CD4-positive, CD25-positive, alpha-beta regulatory T cell (primary cell): Measurements from ENCODE around the gene ANKFN1. TPM values are rescaled to one million over a fixed set of nuclear protein-coding genes. Genes with fewer than 3 reads are reported as not detected.
A peak's percentile ranks its signal among the peaks of the same experiment; 100 is the strongest.

ENCODE experiments used
- ATAC-seq, 2 donors: fragments of 150-1000 bp; cut with Tn5 transposase; one replicate each; pipeline ENCODE4 v1.10.0; 2021; ENCODE audit warnings: low read depth in 2 of 2, moderate number of reproducible peaks in 2 of 2, moderate library complexity in 1 of 2
- DNase-seq, 3 donors: peaks; one replicate each; pipeline versions ENCODE4 v3.0.0 to v3.0.0-alpha.2; 2012 to 2022; ENCODE audit warnings: mixed read lengths in 1 of 3
- H3K27ac ChIP-seq: one replicate; pipeline ENCODE4 v1.7.0; 2013; ENCODE audit warnings: mild to moderate bottlenecking, low read length; ENCODE audit not compliant: insufficient read depth, poor library complexity, severe bottlenecking
- H3K27me3 ChIP-seq: one replicate; pipeline ENCODE4 v1.7.0; 2013; ENCODE audit warnings: low read length; ENCODE audit not compliant: control insufficient read depth, insufficient read depth
- H3K36me3 ChIP-seq: one replicate; pipeline ENCODE4 v1.7.0; 2013; ENCODE audit warnings: mild to moderate bottlenecking, low read length, moderate library complexity; ENCODE audit not compliant: control insufficient read depth, insufficient read depth
- H3K4me1 ChIP-seq: 2 replicates; pipeline ENCODE4 v1.7.0; 2013; ENCODE audit warnings: mild to moderate bottlenecking, low read length; ENCODE audit not compliant: insufficient read depth, control insufficient read depth, poor library complexity, severe bottlenecking
- H3K4me3 ChIP-seq: one replicate; pipeline ENCODE4 v1.7.0; 2013; ENCODE audit warnings: low read depth, mild to moderate bottlenecking, low read length, moderate library complexity
- H3K9me3 ChIP-seq, 2 experiments: 1 replicate in 1 of 2; 2 replicates in 1 of 2; pipeline ENCODE4 v1.7.0; 2013; ENCODE audit warnings: low read length in 2 of 2, mild to moderate bottlenecking in 1 of 2, moderate library complexity in 1 of 2; ENCODE audit not compliant: control insufficient read depth in 2 of 2
- H3K27ac Mint-ChIP-seq, 3 donors: one replicate each; pipeline ENCODE4 v1.8.0; 2020 to 2022; ENCODE audit warnings: mild to moderate bottlenecking in 3 of 3, mixed read lengths in 3 of 3, moderate library complexity in 2 of 3
- H3K27me3 Mint-ChIP-seq: one replicate; pipeline ENCODE4 v1.8.0; 2022; ENCODE audit warnings: mild to moderate bottlenecking, mixed read lengths
- H3K36me3 Mint-ChIP-seq: one replicate; pipeline ENCODE4 v1.8.0; 2020; ENCODE audit warnings: mixed read lengths
- H3K4me1 Mint-ChIP-seq, 4 donors: one replicate each; pipeline ENCODE4 v1.8.0; 2020 to 2022; ENCODE audit warnings: mixed read lengths in 4 of 4, mild to moderate bottlenecking in 1 of 4
- H3K4me3 Mint-ChIP-seq, 4 donors: one replicate each; pipeline ENCODE4 v1.8.0; 2020 to 2022; ENCODE audit warnings: mild to moderate bottlenecking in 4 of 4, mixed read lengths in 4 of 4, moderate library complexity in 3 of 4
- H3K9me3 Mint-ChIP-seq, 7 donors: one replicate each; pipeline ENCODE4 v1.8.0; 2020 to 2022; ENCODE audit warnings: mixed read lengths in 7 of 7, mild to moderate bottlenecking in 3 of 7, moderate library complexity in 2 of 7
- polyA plus RNA-seq, 4 donors: library from polyadenylated mRNA; unstranded; fragments of 300-500 nt; fragmentation: Illumina TruSeq; gene quantifications; one replicate each; pipeline ENCODE4 v1.2.3, GENCODE V29; 2021
- total RNA-seq: library from RNA; stranded (reverse); gene quantifications from one replicate; pipeline ENCODE4 v1.2.3, GENCODE V29; 2022

ANKFN1 gene
- total and polyA plus RNA-seq, 5 donors from 2014 or later = not detected

DNA sequence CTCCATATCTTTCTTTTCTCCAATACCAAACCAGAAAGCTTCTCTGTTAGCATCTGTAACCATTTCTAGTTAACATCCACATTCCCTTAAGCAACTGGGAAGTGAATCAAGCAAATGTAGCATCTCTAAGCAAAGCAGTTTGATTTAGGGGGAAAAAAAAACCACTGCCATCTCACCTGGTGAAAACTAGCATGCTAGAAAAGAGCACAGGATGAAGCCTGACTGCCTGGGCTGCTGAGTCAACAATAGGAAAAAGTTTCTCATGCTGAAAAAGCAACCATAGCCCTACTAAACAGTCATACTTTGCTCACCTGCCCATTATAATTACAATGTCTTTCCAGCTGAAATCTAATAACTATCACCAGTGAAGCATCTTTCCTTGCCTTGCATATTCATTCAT lies 139.3 kb downstream of the ANKFN1 start:
- Mint-ChIP-seq H3K4me1 (peaks cover 1 to 18% (median 15%) of the 10 kb centered on the region in 4 donors), H3K4me3 (no peak overlapping the region), H3K36me3 (no peaks in the 10 kb centered on the region), H3K9me3 (peaks cover 0 to 2% (median 0%) of the 10 kb centered on the region in 7 donors), H3K27me3 (no peaks in the 10 kb centered on the region), H3K27ac (no peak overlapping the region)
- H3K27me3 ChIP-seq = no peaks in the 10 kb centered on the region
- ATAC-seq (no peak), DNase-seq (no peak)
- H3K9me3 ChIP-seq = no peaks in the 10 kb centered on the region
- no peaks in the 10 kb centered on the region for H3K36me3 ChIP-seq
- H3K4me3 ChIP-seq = no peak overlapping the region
- H3K27ac ChIP-seq = no peak overlapping the region
- H3K4me1 ChIP-seq = no peaks in the 10 kb centered on the region

DNA sequence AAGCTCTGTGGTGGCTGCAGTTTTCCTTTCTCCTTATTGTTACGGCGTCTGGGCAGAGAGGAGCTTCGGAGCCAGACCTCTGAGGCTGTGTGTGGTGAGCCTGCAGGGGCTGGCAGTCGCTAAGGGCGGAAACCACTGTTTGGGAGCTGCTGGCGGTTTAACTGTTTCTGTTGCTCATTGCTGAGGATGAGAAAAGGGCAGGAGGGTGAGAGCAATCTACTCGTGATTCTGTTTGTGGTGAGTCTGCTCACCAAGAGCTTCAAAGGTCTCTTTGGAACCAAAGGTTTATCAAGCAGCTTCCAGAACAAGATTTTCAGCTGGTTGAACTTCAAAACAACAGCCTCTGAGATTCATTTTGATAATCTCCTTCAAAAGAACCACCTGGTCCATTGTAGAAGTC lies 143.9 kb downstream of the ANKFN1 start:
- Histone ChIP-seq H3K27me3 (no peaks in the 10 kb centered on the region), H3K36me3 (no peaks in the 10 kb centered on the region), H3K4me3 (peak overlapping the region; percentile 21), H3K4me1 (no peaks in the 10 kb centered on the region), H3K27ac (no peak overlapping the region), H3K9me3 (no peaks in the 10 kb centered on the region)
- H3K27ac Mint-ChIP-seq = peak overlapping the region in 1 of 3 donors; percentile 73
- no peaks in the 10 kb centered on the region for H3K36me3 Mint-ChIP-seq
- peak in 1 of 3 donors; percentile 42 for DNase-seq
- peaks cover 4% of the 10 kb centered on the region for H3K27me3 Mint-ChIP-seq
- H3K9me3 Mint-ChIP-seq = peaks cover 0 to 2% (median 0%) of the 10 kb centered on the region in 7 donors
- H3K4me1 Mint-ChIP-seq = peaks cover 4 to 7% (median 5%) of the 10 kb centered on the region in 4 donors
- ATAC-seq = no peak
- H3K4me3 Mint-ChIP-seq = peak overlapping the region in 1 of 4 donors; percentile 16

DNA sequence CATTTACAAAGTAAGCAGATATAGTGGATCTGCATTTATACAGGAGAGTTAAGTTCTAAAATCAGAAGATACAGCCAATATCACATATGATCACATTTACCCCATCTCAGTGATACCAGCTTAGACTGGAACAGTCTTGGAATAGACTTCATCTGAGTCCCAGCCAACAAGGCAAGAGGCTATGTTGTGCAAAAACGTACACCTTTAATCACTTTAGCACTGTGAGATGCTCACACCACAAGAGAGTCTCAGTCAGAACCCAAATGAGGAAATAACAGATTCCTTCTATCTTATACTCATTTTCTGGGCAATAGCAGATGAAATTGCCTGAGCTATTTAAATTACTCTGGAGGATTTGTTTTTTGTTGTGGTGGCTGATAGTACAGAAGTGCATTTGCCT lies 145.6 kb downstream of the ANKFN1 start:
- Mint-ChIP-seq H3K27ac (no peak overlapping the region), H3K4me1 (peaks cover 4 to 7% (median 5%) of the 10 kb centered on the region in 4 donors), H3K27me3 (peaks cover 8% of the 10 kb centered on the region), H3K4me3 (no peak overlapping the region), H3K36me3 (no peaks in the 10 kb centered on the region), H3K9me3 (peaks cover 0 to 2% (median 0%) of the 10 kb centered on the region in 7 donors)
- Histone ChIP-seq H3K4me1 (no peaks in the 10 kb centered on the region), H3K36me3 (no peaks in the 10 kb centered on the region), H3K9me3 (no peaks in the 10 kb centered on the region), H3K27me3 (no peaks in the 10 kb centered on the region), H3K27ac (no peak overlapping the region), H3K4me3 (no peak overlapping the region)
- ATAC-seq (no peak), DNase-seq (no peak)

DNA sequence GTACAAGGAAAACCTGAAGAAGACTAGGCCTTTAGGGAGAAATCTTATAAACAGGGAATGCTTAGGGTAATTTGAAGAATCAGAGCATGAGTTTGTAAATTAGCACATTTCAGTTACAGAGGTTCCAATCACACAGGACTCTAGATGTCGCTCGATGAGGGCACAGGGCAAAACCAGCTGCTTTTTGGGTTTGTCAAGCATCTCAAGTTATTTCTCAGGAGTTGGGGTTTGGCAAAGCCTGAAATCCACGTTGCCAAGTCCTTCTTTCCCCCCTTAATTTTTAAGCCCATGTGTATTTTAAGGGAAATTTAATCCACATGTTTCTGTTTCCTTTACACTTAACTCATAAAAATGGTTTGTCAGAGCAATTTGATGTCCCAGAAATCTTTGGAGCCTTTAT lies 146.9 kb downstream of the ANKFN1 start:
- H3K27ac Mint-ChIP-seq = no peak overlapping the region
- peaks cover 8% of the 10 kb centered on the region for H3K27me3 Mint-ChIP-seq
- peaks cover 4 to 7% (median 5%) of the 10 kb centered on the region in 4 donors for H3K4me1 Mint-ChIP-seq
- no peak for ATAC-seq
- Histone ChIP-seq H3K27me3 (no peaks in the 10 kb centered on the region), H3K4me1 (no peaks in the 10 kb centered on the region), H3K4me3 (no peak overlapping the region), H3K9me3 (no peaks in the 10 kb centered on the region), H3K27ac (no peak overlapping the region), H3K36me3 (no peaks in the 10 kb centered on the region)
- H3K4me3 Mint-ChIP-seq = no peak overlapping the region
- no peaks in the 10 kb centered on the region for H3K36me3 Mint-ChIP-seq
- H3K9me3 Mint-ChIP-seq = peaks cover 0 to 2% (median 0%) of the 10 kb centered on the region in 7 donors
- no peak for DNase-seq

DNA sequence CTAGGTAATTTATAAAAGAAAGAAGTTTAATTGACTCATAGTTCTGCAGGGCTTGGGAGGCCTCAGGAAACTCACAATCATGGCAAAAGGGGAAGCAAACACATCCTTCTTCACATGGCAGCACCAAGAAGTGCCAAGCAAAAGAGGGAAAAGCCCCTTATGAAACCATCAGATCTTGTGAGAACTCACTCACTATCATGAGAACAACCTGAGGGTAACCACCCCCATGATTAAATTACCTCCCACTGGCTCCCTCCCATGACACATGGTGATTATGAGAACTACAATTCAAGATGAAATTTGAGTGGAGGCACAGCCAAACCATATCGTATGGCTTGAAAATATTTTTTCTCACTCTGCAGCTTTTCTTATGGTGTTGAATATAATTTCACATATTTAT lies 151.7 kb downstream of the ANKFN1 start:
- Mint-ChIP-seq H3K9me3 (peaks cover 0 to 6% (median 0%) of the 10 kb centered on the region in 7 donors), H3K27me3 (peaks cover 8% of the 10 kb centered on the region), H3K36me3 (no peaks in the 10 kb centered on the region), H3K4me3 (no peak overlapping the region), H3K4me1 (no peaks in the 10 kb centered on the region), H3K27ac (no peak overlapping the region)
- Histone ChIP-seq H3K36me3 (no peaks in the 10 kb centered on the region), H3K27me3 (no peaks in the 10 kb centered on the region), H3K4me1 (no peaks in the 10 kb centered on the region), H3K27ac (no peak overlapping the region), H3K9me3 (no peaks in the 10 kb centered on the region), H3K4me3 (no peak overlapping the region)
- ATAC-seq = no peak
- no peak for DNase-seq

DNA sequence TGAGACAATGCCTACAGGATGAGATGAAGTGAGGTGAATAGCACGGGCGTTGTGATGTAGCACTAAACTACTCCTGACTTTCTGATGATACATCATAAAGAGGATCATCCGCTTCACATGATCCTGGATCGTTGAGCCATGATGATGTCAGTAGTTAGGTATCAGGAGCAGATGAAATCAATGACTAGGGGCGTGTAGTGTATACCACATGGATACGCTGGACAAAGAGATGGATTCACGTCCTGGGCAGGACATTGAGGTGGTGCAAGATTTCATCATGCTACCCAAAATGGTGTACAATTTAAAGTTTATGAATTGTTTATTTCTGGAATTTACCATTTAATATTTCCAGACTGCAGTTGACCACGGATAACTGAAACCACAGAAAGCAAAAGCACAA lies 156.6 kb downstream of the ANKFN1 start:
- no peak for ATAC-seq
- H3K4me3 Mint-ChIP-seq = no peak overlapping the region
- no peaks in the 10 kb centered on the region for H3K36me3 Mint-ChIP-seq
- H3K9me3 ChIP-seq = no peaks in the 10 kb centered on the region
- DNase-seq = no peak
- no peak overlapping the region for H3K4me3 ChIP-seq
- H3K27me3 ChIP-seq = no peaks in the 10 kb centered on the region
- H3K27me3 Mint-ChIP-seq = peaks cover 4% of the 10 kb centered on the region
- no peak overlapping the region for H3K27ac ChIP-seq
- H3K9me3 Mint-ChIP-seq = peaks cover 0 to 6% (median 0%) of the 10 kb centered on the region in 7 donors
- no peaks in the 10 kb centered on the region for H3K4me1 ChIP-seq
- no peaks in the 10 kb centered on the region for H3K36me3 ChIP-seq
- H3K27ac Mint-ChIP-seq = no peak overlapping the region
- no peaks in the 10 kb centered on the region for H3K4me1 Mint-ChIP-seq

DNA sequence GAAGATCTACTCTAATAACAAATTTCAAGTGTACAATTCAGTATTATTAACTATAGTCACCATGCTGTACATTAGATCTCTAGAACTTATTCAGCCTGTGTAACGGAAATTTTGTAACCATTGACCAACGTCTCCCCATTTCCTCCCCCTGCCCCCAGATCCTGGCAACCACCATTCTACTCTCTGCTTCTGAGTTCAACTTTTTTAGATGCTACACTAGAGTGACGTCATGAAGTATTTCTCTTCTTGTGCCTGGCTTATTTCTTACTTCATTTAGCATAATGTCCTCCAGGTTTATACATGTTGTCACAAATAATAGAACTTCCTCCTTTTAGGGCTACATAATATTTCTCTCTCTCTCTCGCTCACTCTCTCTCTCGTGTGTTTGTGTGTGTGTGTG lies 157.5 kb downstream of the ANKFN1 start:
- Mint-ChIP-seq H3K4me1 (no peaks in the 10 kb centered on the region), H3K4me3 (no peak overlapping the region), H3K9me3 (peaks cover 0 to 5% (median 0%) of the 10 kb centered on the region in 7 donors), H3K36me3 (no peaks in the 10 kb centered on the region), H3K27ac (no peak overlapping the region), H3K27me3 (peaks cover 8% of the 10 kb centered on the region)
- no peak overlapping the region for H3K27ac ChIP-seq
- ATAC-seq (no peak), DNase-seq (no peak)
- no peaks in the 10 kb centered on the region for H3K36me3 ChIP-seq
- H3K4me3 ChIP-seq = no peak overlapping the region
- peaks cover 3% of the 10 kb centered on the region for H3K27me3 ChIP-seq
- no peaks in the 10 kb centered on the region for H3K9me3 ChIP-seq
- H3K4me1 ChIP-seq = no peaks in the 10 kb centered on the region

DNA sequence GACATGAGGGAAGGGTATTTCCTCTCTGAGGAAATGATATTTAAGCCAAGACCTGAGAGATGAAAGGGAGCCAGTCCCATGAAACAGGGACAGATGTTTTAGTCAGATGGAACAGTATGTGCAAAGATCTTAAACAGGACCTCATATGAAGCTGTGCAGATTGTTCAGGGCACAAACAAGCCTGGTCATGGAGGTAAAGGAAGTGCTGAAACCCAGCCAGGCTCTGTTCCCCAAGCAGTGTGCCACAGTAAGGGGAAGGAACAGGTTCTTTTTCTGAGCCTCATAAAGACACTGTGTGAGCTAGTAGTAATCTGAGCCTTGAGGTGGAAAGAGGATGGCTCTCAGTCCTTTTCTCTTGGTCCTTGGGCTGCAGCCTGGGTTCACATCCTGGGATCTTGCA lies 159.9 kb downstream of the ANKFN1 start:
- peaks cover 9% of the 10 kb centered on the region for H3K27me3 Mint-ChIP-seq
- H3K36me3 ChIP-seq = no peaks in the 10 kb centered on the region
- no peak overlapping the region for H3K27ac ChIP-seq
- H3K27me3 ChIP-seq = peaks cover 3% of the 10 kb centered on the region
- H3K4me3 ChIP-seq = no peak overlapping the region
- H3K4me1 Mint-ChIP-seq = no peaks in the 10 kb centered on the region
- no peak overlapping the region for H3K4me3 Mint-ChIP-seq
- H3K36me3 Mint-ChIP-seq = no peaks in the 10 kb centered on the region
- H3K9me3 ChIP-seq = no peaks in the 10 kb centered on the region
- no peaks in the 10 kb centered on the region for H3K4me1 ChIP-seq
- ATAC-seq (no peak), DNase-seq (no peak)
- peaks cover 0 to 2% (median 0%) of the 10 kb centered on the region in 7 donors for H3K9me3 Mint-ChIP-seq
- H3K27ac Mint-ChIP-seq = no peak overlapping the region
